HG03159 (cell line): ENCODE data around the gene LOXL3.
"Not testable (repeated sequence)": the region's sequence is repeated elsewhere in the genome, so short reads cannot be mapped to it uniquely, and the experiment has no call there.

ENCODE experiments used
- ATAC-seq: cut with Tn5 transposase; IDR thresholded peaks from one replicate; pipeline ENCODE4 v1.9.1; 2021; ENCODE audit warnings: mild to moderate bottlenecking, moderate library complexity; ENCODE audit not compliant: unreplicated experiment

The LOXL3 gene

GRCh38 chr2:74496997-74497776 lies 56.6 kb downstream of the LOXL3 start:
- no peak for ATAC-seq

- no peak for ATAC-seq
Measured at GRCh38 chr2:74495440-74495839, 58.3 kb downstream of the LOXL3 start.

- ATAC-seq: no peak
Measured at GRCh38 chr2:74493546-74493945, 60.2 kb downstream of the LOXL3 start.

- no peak for ATAC-seq
Measured at GRCh38 chr2:74491648-74492544, 61.8 kb downstream of the LOXL3 start.

- no peak for ATAC-seq
Measured at GRCh38 chr2:74489906-74490305, 63.8 kb downstream of the LOXL3 start.

- ATAC-seq: no peak
Measured at GRCh38 chr2:74488643-74489481, 64.9 kb downstream of the LOXL3 start.

GRCh38 chr2:74486141-74486540 lies 67.6 kb downstream of the LOXL3 start:
- no peak for ATAC-seq

- ATAC-seq: not testable (repeated sequence)
Measured at GRCh38 chr2:74483675-74484164, 70.0 kb downstream of the LOXL3 start.

- ATAC-seq: peak; percentile 89
Measured at GRCh38 chr2:74482801-74483674, 70.7 kb downstream of the LOXL3 start, which contains the start of the genes CCDC142 and TTC31. CCDC142 (minus strand) TSS chr2:74482998; CDS start chr2:74482837, 161 bp downstream. TTC31 (plus strand) TSS chr2:74483081; CDS start chr2:74483096, 15 bp downstream.
